NCI-H146 (cell line): Measurements from ENCODE around the gene BTG3.

Experiments
- DNase-seq: peaks from one replicate; lab custom pipeline; 2025; lab: John Stamatoyannopoulos, UW

The BTG3 gene

GRCh38 chr21:17612565-17613241 is at the start of gene BTG3:
BTG3 (minus strand) TSS chr21:17612901; CDS start chr21:17609144, 3,757 bp downstream.
- DNase-seq: peak; percentile 75

GRCh38 chr21:17660862-17661261 is 48.2 kb upstream of the BTG3 start:
- DNase-seq: no peak

GRCh38 chr21:17660452-17660851 is 47.8 kb upstream of the BTG3 start:
- no peak for DNase-seq

- no peak for DNase-seq
Observed at GRCh38 chr21:17658931-17659330, 46.2 kb upstream of the BTG3 start.

- DNase-seq: no peak
Observed at GRCh38 chr21:17651526-17651925, 38.8 kb upstream of the BTG3 start.

- no peak for DNase-seq
Observed at GRCh38 chr21:17650292-17650691, 37.6 kb upstream of the BTG3 start.

GRCh38 chr21:17646790-17647189 is 34.1 kb upstream of the BTG3 start:
- DNase-seq: no peak

GRCh38 chr21:17644186-17644585 is 31.5 kb upstream of the BTG3 start:
- no peak for DNase-seq

GRCh38 chr21:17640821-17641220 is 28.1 kb upstream of the BTG3 start:
- no peak for DNase-seq

GRCh38 chr21:17636711-17637110 is 24.0 kb upstream of the BTG3 start:
- no peak for DNase-seq

- no peak for DNase-seq
Observed at GRCh38 chr21:17631195-17631594, 18.5 kb upstream of the BTG3 start.

GRCh38 chr21:17622018-17622417 is 9.3 kb upstream of the BTG3 start:
- no peak for DNase-seq

- no peak for DNase-seq
Observed at GRCh38 chr21:17616831-17617230, 4.1 kb upstream of the BTG3 start.

- peak; percentile 29 for DNase-seq
Observed at GRCh38 chr21:17613242-17613676, 558 bp upstream of the BTG3 start.

- peak; percentile 24 for DNase-seq
Observed at GRCh38 chr21:17612023-17612564, 607 bp downstream of the BTG3 start.

GRCh38 chr21:17611414-17612022 is 1.2 kb downstream of the BTG3 start:
- DNase-seq: peak; percentile 33

GRCh38 chr21:17610911-17611310 is 1.8 kb downstream of the BTG3 start:
- DNase-seq: no peak

GRCh38 chr21:17609681-17610080 is 3.0 kb downstream of the BTG3 start:
- DNase-seq: no peak

GRCh38 chr21:17607684-17608083 is 5.0 kb downstream of the BTG3 start:
- DNase-seq: no peak

GRCh38 chr21:17602874-17603273 is 9.8 kb downstream of the BTG3 start:
- no peak for DNase-seq

- DNase-seq: no peak
Observed at GRCh38 chr21:17598437-17598836, 14.3 kb downstream of the BTG3 start.

- DNase-seq: no peak
Observed at GRCh38 chr21:17597680-17598079, 15.0 kb downstream of the BTG3 start.

- DNase-seq: no peak
Observed at GRCh38 chr21:17590430-17590829, 22.3 kb downstream of the BTG3 start.
